Measurements from ENCODE around the gene HYDIN. TPM values are rescaled to one million over a fixed set of nuclear protein-coding genes. Genes with fewer than 3 reads are reported as not detected.

Gene HYDIN
- polyA plus RNA-seq, 4 donors = 0.12 to 3.1 TPM; not detected in 2

DNA sequence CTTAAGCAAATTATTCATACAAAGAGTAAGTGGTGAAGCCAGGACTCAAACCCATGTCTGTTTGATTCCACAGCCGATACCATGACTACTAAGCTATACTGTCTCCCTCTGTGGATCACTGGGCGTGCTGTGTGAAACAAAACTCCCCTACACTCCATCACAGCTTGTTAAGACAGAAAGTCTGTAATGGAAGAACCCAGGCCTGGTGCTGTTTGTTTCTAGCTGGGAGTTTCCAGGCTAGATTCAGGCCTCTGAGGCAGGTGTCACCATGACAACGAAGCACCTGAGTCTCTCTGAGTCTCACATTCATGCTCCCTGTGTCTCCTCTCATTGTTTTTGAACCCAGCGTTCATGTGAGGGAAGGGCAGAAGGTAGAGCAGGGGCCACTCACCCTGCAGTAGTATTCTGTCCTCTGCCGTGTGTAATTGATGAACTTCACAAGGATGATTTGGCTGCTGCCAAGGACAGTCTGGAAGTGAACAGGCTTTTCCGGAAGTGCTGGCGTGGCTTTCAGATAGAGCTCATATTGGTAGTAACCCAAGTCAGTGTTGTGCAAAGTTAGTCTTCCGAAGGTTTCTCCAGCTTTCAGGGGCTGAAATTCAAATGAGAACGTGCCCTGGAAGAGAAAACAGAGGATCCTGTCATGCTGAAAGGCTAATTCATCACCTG, 421.0 kb downstream of the HYDIN start:
- no peak for FAIRE-seq
- Histone ChIP-seq H3K9me3 (ENCODE audit: control insufficient read depth in 2 of 2, insufficient read depth in 1 of 2, low read depth in 1 of 2, low read length in 1 of 2) (no peaks in the 10 kb centered on the region), H3K27ac (ENCODE audit: low read depth in 1 of 3, low read length in 2 of 3) (no peak overlapping the region), H3K36me3 (ENCODE audit: control insufficient read depth in 3 of 3, insufficient read depth in 2 of 3, low read depth in 1 of 3, low read length in 3 of 3) (no peaks in the 10 kb centered on the region), H3K4me1 (ENCODE audit: control insufficient read depth in 3 of 3, insufficient read depth in 2 of 3, low read depth in 1 of 3, low read length in 2 of 3) (no peaks in the 10 kb centered on the region), H3K4me3 (ENCODE audit: low read depth in 1 of 3, low read length in 3 of 3) (no peak overlapping the region), H3K27me3 (ENCODE audit: control insufficient read depth in 3 of 3, insufficient read depth in 3 of 3, low read length in 3 of 3) (peaks cover 0 to 11% (median 0%) of the 10 kb centered on the region in 3 donors)
- 54 to 65% (median 61%) methylated on average over 9 of the region's 9 CpGs for WGBS, 3 donors
- no peak for DNase-seq

DNA sequence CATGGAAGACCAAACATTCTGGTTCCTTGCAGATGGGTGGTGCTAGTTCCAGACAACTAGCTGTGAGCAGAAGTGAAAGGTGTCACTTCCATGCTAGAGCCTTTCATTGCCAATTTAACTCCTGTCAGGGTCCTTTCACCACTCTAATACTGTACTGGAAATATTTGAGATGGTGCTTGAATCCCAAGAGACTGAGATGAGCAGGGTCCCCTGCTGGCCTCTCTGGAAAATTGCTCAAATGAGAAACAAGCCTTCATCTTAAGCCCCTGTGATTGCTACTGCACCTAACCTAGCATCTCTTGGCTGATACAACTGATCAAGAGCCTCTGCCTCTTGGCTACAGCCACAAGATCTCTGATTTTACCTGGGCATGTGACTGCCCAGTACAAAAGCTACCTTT, 422.2 kb downstream of the HYDIN start:
- FAIRE-seq = no peak
- Histone ChIP-seq H3K36me3 (ENCODE audit: control insufficient read depth in 3 of 3, insufficient read depth in 2 of 3, low read depth in 1 of 3, low read length in 3 of 3) (no peaks in the 10 kb centered on the region), H3K27me3 (ENCODE audit: control insufficient read depth in 3 of 3, insufficient read depth in 3 of 3, low read length in 3 of 3) (peaks cover 0 to 16% (median 0%) of the 10 kb centered on the region in 3 donors)

DNA sequence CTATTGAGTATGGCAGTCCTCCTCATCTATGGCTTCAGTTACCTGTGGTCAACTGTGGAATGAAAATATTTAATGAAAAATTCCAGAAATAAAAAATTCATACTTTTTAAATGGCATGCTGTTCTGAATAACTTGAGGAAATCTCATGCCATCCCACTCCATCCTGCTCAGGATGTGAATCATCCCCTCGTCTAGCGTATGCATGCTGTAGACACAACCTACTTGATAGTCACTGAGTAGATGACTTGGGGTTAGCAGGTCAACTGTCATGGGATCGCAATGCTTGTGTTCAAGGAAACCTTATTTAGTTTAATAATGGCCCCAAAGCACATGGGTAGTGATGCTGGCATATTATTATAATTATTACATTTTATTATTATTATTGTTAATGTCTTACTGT, 424.7 kb downstream of the HYDIN start:
- Histone ChIP-seq H3K27ac (ENCODE audit: low read depth in 1 of 3, low read length in 2 of 3) (no peak overlapping the region), H3K9me3 (ENCODE audit: control insufficient read depth in 2 of 2, insufficient read depth in 1 of 2, low read depth in 1 of 2, low read length in 1 of 2) (peaks cover 0 to 11% of the 10 kb centered on the region in 2 donors), H3K4me3 (ENCODE audit: low read depth in 1 of 3, low read length in 3 of 3) (no peak overlapping the region), H3K27me3 (ENCODE audit: control insufficient read depth in 3 of 3, insufficient read depth in 3 of 3, low read length in 3 of 3) (peaks cover 0 to 16% (median 0%) of the 10 kb centered on the region in 3 donors), H3K4me1 (ENCODE audit: control insufficient read depth in 3 of 3, insufficient read depth in 2 of 3, low read depth in 1 of 3, low read length in 2 of 3) (no peaks in the 10 kb centered on the region), H3K36me3 (ENCODE audit: control insufficient read depth in 3 of 3, insufficient read depth in 2 of 3, low read depth in 1 of 3, low read length in 3 of 3) (no peaks in the 10 kb centered on the region)
- DNase-seq (no peak), FAIRE-seq (no peak)
- 74 to 82% (median 77%) methylated on average over 3 of the region's 3 CpGs for WGBS, 3 donors

More for the DNA sequence above, 422.2 kb downstream of the HYDIN start:
- DNase-seq = no peak
- Histone ChIP-seq H3K4me1 (ENCODE audit: control insufficient read depth in 3 of 3, insufficient read depth in 2 of 3, low read depth in 1 of 3, low read length in 2 of 3) (no peaks in the 10 kb centered on the region), H3K4me3 (ENCODE audit: low read depth in 1 of 3, low read length in 3 of 3) (no peak overlapping the region), H3K27ac (ENCODE audit: low read depth in 1 of 3, low read length in 2 of 3) (no peak overlapping the region), H3K9me3 (ENCODE audit: control insufficient read depth in 2 of 2, insufficient read depth in 1 of 2, low read depth in 1 of 2, low read length in 1 of 2) (peaks cover 0 to 8% of the 10 kb centered on the region in 2 donors)

DNA sequence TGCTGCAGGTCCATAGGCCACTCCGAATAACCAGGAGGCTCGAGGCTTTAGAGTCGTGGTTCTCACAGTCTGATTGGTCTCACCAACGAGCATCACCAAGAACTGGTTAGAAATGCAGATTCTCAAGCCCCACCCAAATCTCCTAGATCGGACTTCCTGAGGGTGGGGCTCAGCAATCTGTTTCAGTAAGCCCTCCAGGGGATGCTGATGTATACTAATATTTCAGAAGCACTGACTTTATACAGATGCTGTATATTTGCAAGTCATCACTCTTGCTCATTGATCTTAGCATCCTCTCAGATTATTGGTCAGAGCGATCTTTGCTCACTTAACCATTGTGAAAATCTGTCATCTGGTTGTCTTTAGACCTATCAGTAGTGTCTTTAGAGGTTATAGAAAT, 425.1 kb downstream of the HYDIN start:
- no peak overlapping the region for H3K4me3 ChIP-seq (ENCODE audit: low read depth in 1 of 3, low read length in 3 of 3)
- FAIRE-seq = no peak

DNA sequence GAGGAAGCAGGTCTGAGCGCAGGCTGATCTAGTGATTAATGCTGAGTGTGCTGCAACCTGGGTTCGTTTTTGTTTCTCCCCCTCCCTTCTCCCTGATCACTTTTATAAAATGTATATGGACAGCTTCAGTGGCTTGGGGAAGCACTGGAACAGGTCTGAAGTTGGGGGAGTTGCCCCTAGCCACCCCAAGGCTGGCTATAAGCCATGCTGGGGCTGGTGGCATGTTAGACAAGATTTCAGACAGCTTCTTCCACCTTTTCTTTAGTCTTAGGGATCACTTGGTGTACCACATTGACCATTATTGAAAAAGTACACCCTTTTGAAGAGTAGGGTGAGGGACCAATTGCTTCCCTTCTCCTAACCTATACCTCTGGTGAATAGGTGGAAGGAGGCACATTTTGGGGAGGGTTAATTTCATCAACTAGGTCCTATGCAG, 425.8 kb downstream of the HYDIN start:
- Histone ChIP-seq H3K27ac (ENCODE audit: low read depth in 1 of 3, low read length in 2 of 3) (no peak overlapping the region), H3K4me1 (ENCODE audit: control insufficient read depth in 3 of 3, insufficient read depth in 2 of 3, low read depth in 1 of 3, low read length in 2 of 3) (peaks cover 0 to 2% (median 1%) of the 10 kb centered on the region in 3 donors), H3K9me3 (ENCODE audit: control insufficient read depth in 2 of 2, insufficient read depth in 1 of 2, low read depth in 1 of 2, low read length in 1 of 2) (peaks cover 0 to 11% of the 10 kb centered on the region in 2 donors), H3K27me3 (ENCODE audit: control insufficient read depth in 3 of 3, insufficient read depth in 3 of 3, low read length in 3 of 3) (peaks cover 0 to 16% (median 0%) of the 10 kb centered on the region in 3 donors), H3K36me3 (ENCODE audit: control insufficient read depth in 3 of 3, insufficient read depth in 2 of 3, low read depth in 1 of 3, low read length in 3 of 3) (no peaks in the 10 kb centered on the region), H3K4me3 (ENCODE audit: low read depth in 1 of 3, low read length in 3 of 3) (no peak overlapping the region)
- FAIRE-seq (no peak), DNase-seq (no peak)
- WGBS, 3 donors = 49 to 52% (median 50%) methylated on average over 2 of the region's 2 CpGs

More for the DNA sequence above, 425.1 kb downstream of the HYDIN start:
- Histone ChIP-seq H3K4me1 (ENCODE audit: control insufficient read depth in 3 of 3, insufficient read depth in 2 of 3, low read depth in 1 of 3, low read length in 2 of 3) (no peaks in the 10 kb centered on the region), H3K9me3 (ENCODE audit: control insufficient read depth in 2 of 2, insufficient read depth in 1 of 2, low read depth in 1 of 2, low read length in 1 of 2) (peaks cover 0 to 11% of the 10 kb centered on the region in 2 donors), H3K27me3 (ENCODE audit: control insufficient read depth in 3 of 3, insufficient read depth in 3 of 3, low read length in 3 of 3) (peaks cover 0 to 16% (median 0%) of the 10 kb centered on the region in 3 donors), H3K36me3 (ENCODE audit: control insufficient read depth in 3 of 3, insufficient read depth in 2 of 3, low read depth in 1 of 3, low read length in 3 of 3) (no peaks in the 10 kb centered on the region), H3K27ac (ENCODE audit: low read depth in 1 of 3, low read length in 2 of 3) (no peak overlapping the region)
- 64 to 69% (median 67%) methylated on average over 6 of the region's 6 CpGs for WGBS, 3 donors
- DNase-seq = no peak

DNA sequence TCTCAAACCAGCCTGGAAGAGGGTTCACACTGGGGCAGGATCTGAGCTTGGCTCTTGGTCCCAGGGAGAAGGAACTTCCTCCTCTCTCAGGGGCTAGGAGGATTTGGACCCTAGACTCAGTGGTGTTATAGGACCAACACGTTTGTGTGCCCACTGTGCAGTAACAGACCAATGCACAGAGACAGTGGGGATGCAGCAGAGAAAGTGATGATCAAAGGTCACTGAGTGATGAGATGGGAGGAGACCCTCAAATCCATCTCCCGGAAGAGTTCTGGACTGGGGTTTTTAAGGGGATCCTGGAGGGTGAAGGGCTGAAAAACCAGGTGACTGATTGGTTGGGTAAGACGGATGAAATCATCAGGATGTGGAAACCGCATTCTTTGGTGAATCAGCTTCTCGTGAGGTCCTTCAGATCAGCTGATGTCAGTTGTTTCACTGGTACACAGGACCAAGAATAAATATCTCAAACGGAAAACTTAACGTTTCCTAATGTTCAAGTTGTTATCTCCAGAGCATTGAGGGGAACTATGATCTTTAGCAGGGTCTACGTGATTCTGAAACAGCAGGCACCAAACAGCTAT, 426.3 kb downstream of the HYDIN start:
- H3K4me3 ChIP-seq (ENCODE audit: low read depth in 1 of 3, low read length in 3 of 3) = no peak overlapping the region
- H3K27ac ChIP-seq (ENCODE audit: low read depth in 1 of 3, low read length in 2 of 3) = no peak overlapping the region
- H3K4me1 ChIP-seq (ENCODE audit: control insufficient read depth in 3 of 3, insufficient read depth in 2 of 3, low read depth in 1 of 3, low read length in 2 of 3) = peaks cover 4 to 7% (median 5%) of the 10 kb centered on the region in 3 donors
- peaks cover 0 to 16% (median 0%) of the 10 kb centered on the region in 3 donors for H3K27me3 ChIP-seq (ENCODE audit: control insufficient read depth in 3 of 3, insufficient read depth in 3 of 3, low read length in 3 of 3)
- H3K36me3 ChIP-seq (ENCODE audit: control insufficient read depth in 3 of 3, insufficient read depth in 2 of 3, low read depth in 1 of 3, low read length in 3 of 3) = no peaks in the 10 kb centered on the region
- FAIRE-seq = no peak
- DNase-seq = no peak
- H3K9me3 ChIP-seq (ENCODE audit: control insufficient read depth in 2 of 2, insufficient read depth in 1 of 2, low read depth in 1 of 2, low read length in 1 of 2) = peaks cover 0 to 11% of the 10 kb centered on the region in 2 donors
- 62 to 67% (median 63%) methylated on average over 8 of the region's 8 CpGs for WGBS, 3 donors

DNA sequence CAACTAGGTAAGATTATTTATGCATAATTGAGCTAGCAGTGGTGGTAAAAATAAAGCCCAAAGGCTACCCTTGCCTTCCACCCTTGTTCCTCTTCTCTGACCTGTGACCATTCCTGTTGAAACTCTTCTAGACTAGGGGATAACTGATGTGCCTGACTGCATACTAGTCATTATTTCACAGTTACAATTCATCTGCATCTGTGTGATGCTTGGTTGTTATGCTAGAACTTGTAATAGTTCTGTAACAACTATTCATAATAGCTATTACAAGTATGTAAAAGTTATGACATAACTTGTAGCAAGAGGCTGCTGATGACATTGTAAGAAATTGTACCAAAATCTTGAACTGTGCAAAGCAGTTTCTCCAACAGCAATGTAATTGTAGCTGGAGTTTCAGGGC, 427.2 kb downstream of the HYDIN start:
- Histone ChIP-seq H3K27ac (ENCODE audit: low read depth in 1 of 3, low read length in 2 of 3) (no peak overlapping the region), H3K4me3 (ENCODE audit: low read depth in 1 of 3, low read length in 3 of 3) (no peak overlapping the region), H3K27me3 (ENCODE audit: control insufficient read depth in 3 of 3, insufficient read depth in 3 of 3, low read length in 3 of 3) (peaks cover 0 to 16% (median 0%) of the 10 kb centered on the region in 3 donors), H3K4me1 (ENCODE audit: control insufficient read depth in 3 of 3, insufficient read depth in 2 of 3, low read depth in 1 of 3, low read length in 2 of 3) (peaks cover 4 to 10% (median 5%) of the 10 kb centered on the region in 3 donors), H3K36me3 (ENCODE audit: control insufficient read depth in 3 of 3, insufficient read depth in 2 of 3, low read depth in 1 of 3, low read length in 3 of 3) (no peaks in the 10 kb centered on the region), H3K9me3 (ENCODE audit: control insufficient read depth in 2 of 2, insufficient read depth in 1 of 2, low read depth in 1 of 2, low read length in 1 of 2) (peaks cover 0 to 11% of the 10 kb centered on the region in 2 donors)
- DNase-seq (no peak), FAIRE-seq (no peak)

DNA sequence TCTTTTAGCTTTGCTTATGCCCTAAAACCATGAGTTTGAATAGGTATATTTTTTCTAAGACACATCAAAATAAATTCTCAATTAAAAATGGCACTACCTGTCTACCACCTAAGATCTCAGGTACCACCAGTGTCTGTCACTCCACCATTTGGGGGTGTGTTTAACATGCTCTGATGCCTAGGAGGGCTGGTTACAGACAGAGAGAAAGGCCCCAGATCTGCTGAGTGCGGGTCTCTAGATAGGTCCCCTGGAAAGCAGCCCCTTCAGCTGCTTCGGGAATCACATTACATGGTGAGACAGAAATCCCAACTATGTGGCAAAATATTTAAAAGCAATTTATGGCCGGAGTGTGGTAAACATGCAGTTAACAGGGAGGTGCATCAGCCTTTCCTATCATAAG, 428.9 kb downstream of the HYDIN start:
- Histone ChIP-seq H3K4me3 (ENCODE audit: low read depth in 1 of 3, low read length in 3 of 3) (no peak overlapping the region), H3K4me1 (ENCODE audit: control insufficient read depth in 3 of 3, insufficient read depth in 2 of 3, low read depth in 1 of 3, low read length in 2 of 3) (peaks cover 4 to 10% (median 5%) of the 10 kb centered on the region in 3 donors)
- DNase-seq = no peak

More for the DNA sequence above, 428.9 kb downstream of the HYDIN start:
- Histone ChIP-seq H3K9me3 (ENCODE audit: control insufficient read depth in 2 of 2, insufficient read depth in 1 of 2, low read depth in 1 of 2, low read length in 1 of 2) (peaks cover 0 to 11% of the 10 kb centered on the region in 2 donors), H3K36me3 (ENCODE audit: control insufficient read depth in 3 of 3, insufficient read depth in 2 of 3, low read depth in 1 of 3, low read length in 3 of 3) (peaks cover 0 to 5% (median 0%) of the 10 kb centered on the region in 3 donors), H3K27me3 (ENCODE audit: control insufficient read depth in 3 of 3, insufficient read depth in 3 of 3, low read length in 3 of 3) (peaks cover 0 to 16% (median 0%) of the 10 kb centered on the region in 3 donors), H3K27ac (ENCODE audit: low read depth in 1 of 3, low read length in 2 of 3) (no peak overlapping the region)
- FAIRE-seq = no peak
- 69 to 81% (median 78%) methylated on average over 3 of the region's 3 CpGs for WGBS, 3 donors
